B cell (primary cell): Measurements from ENCODE around the gene FSTL5. TPM values are rescaled to one million over a fixed set of nuclear protein-coding genes. Genes with fewer than 3 reads are reported as not detected.

Experiments
- ATAC-seq: fragments of 200-7000 bp; cut with Tn5 transposase; one replicate; pipeline ENCODE4 v1.10.0; 2021; ENCODE audit warnings: low read depth, mild to moderate bottlenecking, moderate number of reproducible peaks, moderate library complexity
- CTCF ChIA-PET: fragments of 350-600 bp; sonication (Branson Sonifier 250); formaldehyde crosslinking; loops from one replicate; lab custom pipeline; 2021; ENCODE audit warnings: antibody characterized with exemption, inconsistent platforms; lab: Charles Lee
- POLR2A ChIA-PET: fragments of 350-600 bp; sonication (Branson Sonifier 250); formaldehyde crosslinking; loops from one replicate; lab custom pipeline; 2021; ENCODE audit warnings: antibody characterized with exemption; lab: Charles Lee
- DNase-seq: peaks from one replicate; pipeline ENCODE4 v3.0.0; 2013
- H2AFZ ChIP-seq: 2 replicates; pipeline ENCODE4 v1.6.1; 2012; ENCODE audit warnings: mild to moderate bottlenecking, low read depth, low read length; ENCODE audit not compliant: insufficient read depth, poor library complexity, severe bottlenecking
- H3K27ac ChIP-seq, 2 donors: 1 replicate in 1 of 2; 2 replicates in 1 of 2; pipeline ENCODE4 v1.5.1; 2012 to 2013; ENCODE audit warnings: low read length in 2 of 2, mild to moderate bottlenecking in 2 of 2, moderate library complexity in 1 of 2
- H3K27me3 ChIP-seq, 4 experiments: fragments of 200-600 bp in 1 of 4; sonication (generic) in 1 of 4; replicated peaks in 1 of 4; 1 replicate in 2 of 4; 2 replicates in 2 of 4; pipeline versions ENCODE4 v1.6.1 to v1.7.0; 2013 to 2016; ENCODE audit warnings: low read length in 3 of 4, mild to moderate bottlenecking in 2 of 4, mixed read lengths in 1 of 4, moderate library complexity in 1 of 4; ENCODE audit not compliant: insufficient read depth in 4 of 4, control insufficient read depth in 3 of 4; ENCODE audit errors: control extremely low read depth in 1 of 4
- H3K36me3 ChIP-seq, 2 experiments: replicated peaks in 1 of 2; 1 replicate in 1 of 2; 2 replicates in 1 of 2; pipeline versions ENCODE4 v1.6.1 to v1.7.1; 2013; ENCODE audit warnings: low read length in 1 of 2; ENCODE audit not compliant: insufficient read depth in 2 of 2, control insufficient read depth in 1 of 2; ENCODE audit errors: control extremely low read depth in 1 of 2, extremely low read depth in 1 of 2
- H3K4me1 ChIP-seq, 2 donors: fragments of 200-600 bp in 1 of 2; sonication (generic) in 1 of 2; 1 replicate in 1 of 2; 2 replicates in 1 of 2; pipeline versions ENCODE4 v1.5.1 to v1.6.1; 2013 to 2017; ENCODE audit warnings: low read length in 2 of 2; ENCODE audit not compliant: control insufficient read depth in 2 of 2, insufficient read depth in 2 of 2
- H3K4me2 ChIP-seq: replicated peaks from 2 replicates; pipeline ENCODE3; 2012; ENCODE audit warnings: mild to moderate bottlenecking, low read depth, low read length; ENCODE audit not compliant: poor library complexity, severe bottlenecking
- H3K4me3 ChIP-seq, 5 experiments: fragments of 200-600 bp in 1 of 5; sonication (generic) in 1 of 5; 1 replicate in 3 of 5; 2 replicates in 2 of 5; pipeline versions ENCODE4 v1.5.1 to v1.7.0; 2011 to 2016; ENCODE audit warnings: low read length in 4 of 5, mild to moderate bottlenecking in 4 of 5, low read depth in 2 of 5, control low read depth in 1 of 5, moderate library complexity in 1 of 5; ENCODE audit not compliant: insufficient read depth in 1 of 5; ENCODE audit errors: control extremely low read depth in 1 of 5, extremely low read depth in 1 of 5
- H3K79me2 ChIP-seq: fragments of 200-600 bp; sonication (generic); one replicate; pipeline ENCODE4 v1.6.0; 2016; ENCODE audit warnings: low read length; ENCODE audit not compliant: control insufficient read depth, insufficient read depth
- H3K9ac ChIP-seq: fragments of 200-600 bp; sonication (generic); 2 replicates; pipeline ENCODE4 v1.6.1; 2017; ENCODE audit warnings: mild to moderate bottlenecking, low read length, moderate library complexity
- H3K9me3 ChIP-seq, 3 donors: one replicate each; pipeline versions ENCODE4 v1.6.1 to v1.7.1; 2013; ENCODE audit warnings: low read length in 2 of 3; ENCODE audit not compliant: control insufficient read depth in 2 of 3, insufficient read depth in 1 of 3; ENCODE audit errors: control extremely low read depth in 1 of 3
- H4K20me1 ChIP-seq: 2 replicates; pipeline ENCODE4 v1.6.0; 2012; ENCODE audit warnings: mild to moderate bottlenecking, low read length; ENCODE audit not compliant: insufficient read depth, control insufficient read depth, poor library complexity, severe bottlenecking
- H3K27ac Mint-ChIP-seq: one replicate; pipeline ENCODE4 v1.8.0; 2021; ENCODE audit warnings: mixed read lengths
- H3K27me3 Mint-ChIP-seq: one replicate; pipeline ENCODE4 v1.8.0; 2021; ENCODE audit warnings: mixed read lengths
- H3K4me1 Mint-ChIP-seq: one replicate; pipeline ENCODE4 v1.8.0; 2021; ENCODE audit warnings: mixed read lengths
- H3K4me3 Mint-ChIP-seq: one replicate; pipeline ENCODE4 v1.8.0; 2021; ENCODE audit warnings: mixed read lengths
- H3K9me3 Mint-ChIP-seq: one replicate; pipeline ENCODE4 v1.8.0; 2022; ENCODE audit warnings: mixed read lengths; ENCODE audit not compliant: insufficient read depth
- CTCF ChIP-seq: fragments of 200-600 bp; IDR thresholded peaks from one replicate; pipeline ENCODE4 v1.8.0; 2022; ENCODE audit warnings: antibody characterized with exemption, mild to moderate bottlenecking
- EZH2 ChIP-seq: IDR thresholded peaks from 2 replicates; pipeline ENCODE4 v1.6.1; 2012; ENCODE audit warnings: borderline replicate concordance, low read depth, mild to moderate bottlenecking, moderate library complexity, low read length; ENCODE audit not compliant: insufficient read depth, poor library complexity, severe bottlenecking
- WGBS: methylation state at CpG from one replicate; pipeline ENCODE4 v1.1.5; 2013; ENCODE audit warnings: missing lambda C conversion rate; ENCODE audit not compliant: insufficient coverage; 5-methylcytosine and 5-hydroxymethylcytosine counted together
- intact Hi-C: fragments of 100-400 bp; cut with micrococcal nuclease; formaldehyde crosslinking; loops from one replicate; pipeline ENCODE4 v1.10.0; 2022
- polyA plus RNA-seq: library from polyadenylated mRNA; depleted of rRNA; stranded (reverse); fragments of >200 nt; gene quantifications from 2 replicates; pipeline ENCODE4 v1.2.3, GENCODE V29; 2012
- total RNA-seq, 2 donors: library from RNA; stranded (reverse); fragments of 120-200 nt in 1 of 2; gene quantifications; 1 replicate in 1 of 2; 2 replicates in 1 of 2; pipeline versions ENCODE4 v1.2.3 to v1.2.4, GENCODE V29; 2013 to 2022

Gene FSTL5
- total and polyA plus RNA-seq, 2 donors (not counting 1 experiment from before 2014, with no cell fraction given): not detected

GRCh38 chr4:162016219-162016618, 147.6 kb downstream of the FSTL5 start:
- H3K36me3 ChIP-seq: no peaks in the 10 kb centered on the region
- no peak for DNase-seq
- no peaks in the 10 kb centered on the region for H3K9me3 Mint-ChIP-seq
- intact Hi-C loops: no loop called here
- H3K27me3 Mint-ChIP-seq: no peaks in the 10 kb centered on the region
- H3K4me1 ChIP-seq: no peaks in the 10 kb centered on the region
- no peaks in the 10 kb centered on the region for H4K20me1 ChIP-seq
- no peak for TF ChIP-seq CTCF
- no peak for TF ChIP-seq EZH2
- no peak overlapping the region for H3K9ac ChIP-seq
- H3K4me3 Mint-ChIP-seq: no peak overlapping the region
- no peaks in the 10 kb centered on the region for H3K4me1 Mint-ChIP-seq
- no peak overlapping the region for H3K4me3 ChIP-seq
- peaks cover 0 to 3% (median 0%) of the 10 kb centered on the region in 3 donors for H3K9me3 ChIP-seq
- H3K27me3 ChIP-seq: no peaks in the 10 kb centered on the region
- no peak for ATAC-seq
- ChIA-PET POLR2A (no interaction called here), CTCF (no interaction called here)
- no peak overlapping the region for H2AFZ ChIP-seq
- H3K79me2 ChIP-seq: no peaks in the 10 kb centered on the region
- H3K4me2 ChIP-seq: no peak overlapping the region
- no peak overlapping the region for H3K27ac ChIP-seq
- no CpG with 5 or more reads among the region's 1 CpG for WGBS
- no peak overlapping the region for H3K27ac Mint-ChIP-seq

- H3K27me3 Mint-ChIP-seq: no peaks in the 10 kb centered on the region
- no peak for ATAC-seq
- H3K4me1 Mint-ChIP-seq: no peaks in the 10 kb centered on the region
- TF ChIP-seq CTCF (no peak), EZH2 (no peak)
- no peak overlapping the region for H3K27ac ChIP-seq
- intact Hi-C loops: no loop called here
- CTCF ChIA-PET: no interaction called here
- H3K4me3 ChIP-seq: no peak overlapping the region
- no peak overlapping the region for H3K27ac Mint-ChIP-seq
- H3K9me3 Mint-ChIP-seq: no peaks in the 10 kb centered on the region
- no peaks in the 10 kb centered on the region for H3K36me3 ChIP-seq
- 50% methylated on average over 2 of the region's 3 CpGs for whole genome bisulfite sequencing
- H4K20me1 ChIP-seq: no peaks in the 10 kb centered on the region
- POLR2A ChIA-PET: no interaction called here
- H2AFZ ChIP-seq: no peak overlapping the region
- H3K4me3 Mint-ChIP-seq: no peak overlapping the region
- H3K9me3 ChIP-seq: peaks cover 0 to 3% (median 0%) of the 10 kb centered on the region in 3 donors
- H3K4me2 ChIP-seq: no peak overlapping the region
- no peak overlapping the region for H3K9ac ChIP-seq
- no peaks in the 10 kb centered on the region for H3K4me1 ChIP-seq
- DNase-seq: no peak
- H3K79me2 ChIP-seq: no peaks in the 10 kb centered on the region
- no peaks in the 10 kb centered on the region for H3K27me3 ChIP-seq
These were observed 148.7 kb downstream of the FSTL5 start for GRCh38 chr4:162015090-162015489.
